ENCODE measurements around the gene CLEC4D. TPM values are rescaled to one million over a fixed set of nuclear protein-coding genes. Genes with fewer than 3 reads are reported as not detected.

CLEC4D gene
- polyA plus RNA-seq, 1 of the 3 experiments (the other 2 are of a cell fraction), result not detected

- no peak for TF ChIP-seq RAD21 (IDR thresholded peaks at IDR 0.05; ENCODE audit: low read length)
- no peak for DNase-seq
- no peaks in the 10 kb centered on the region for H3F3A ChIP-seq (replicated peaks; ENCODE audit: insufficient read depth)
- WGBS (ENCODE audit: low lambda C conversion rate), result under 1% methylated on average over 5 of the region's 5 CpGs
- H3K9me3 ChIP-seq, result no peaks in the 10 kb centered on the region
- no peaks in the 10 kb centered on the region for H3K36me3 ChIP-seq (replicated peaks in 1 of 2; ENCODE audit: control insufficient read depth in 1 of 2, insufficient read depth in 2 of 2, low read length in 1 of 2)
- ChIA-PET CTCF (interaction anchor here (1.5 kb wide), 1 partner anchor 52 kb away, joined by 4 read pairs; no protein-coding TSS in a partner anchor), POLR2A (no interaction called here)
- H3K27me3 ChIP-seq (ENCODE audit: insufficient read depth), result no peaks in the 10 kb centered on the region
- no peaks in the 10 kb centered on the region for H3K9me2 ChIP-seq
- no peaks in the 10 kb centered on the region for H3K79me2 ChIP-seq (ENCODE audit: insufficient read depth)
- H3K9ac ChIP-seq, result no peak overlapping the region
- no peak overlapping the region for H3K4me2 ChIP-seq
- no peaks in the 10 kb centered on the region for H3K4me1 ChIP-seq (ENCODE audit: control insufficient read depth in 1 of 2, insufficient read depth in 2 of 2, low read depth in 1 of 2, low read length in 1 of 2)
- no peak overlapping the region for H3K27ac ChIP-seq (ENCODE audit: low read depth in 2 of 2, low read length in 1 of 2)
- H3K4me3 ChIP-seq (ENCODE audit: low read depth in 2 of 2, low read length in 1 of 2), result no peak overlapping the region
- H4K20me1 ChIP-seq (ENCODE audit: insufficient read depth), result no peaks in the 10 kb centered on the region
- no peak overlapping the region for H2AFZ ChIP-seq (ENCODE audit: low read depth)
Observed at GRCh38 chr12:8491646-8492530, 21.4 kb upstream of the CLEC4D start.

GRCh38 chr12:8493084-8493483 is 20.2 kb upstream of the CLEC4D start:
- H3K27me3 ChIP-seq (ENCODE audit: insufficient read depth), result no peaks in the 10 kb centered on the region
- H3K9ac ChIP-seq, result no peak overlapping the region
- DNase-seq, result no peak
- no peaks in the 10 kb centered on the region for H3K9me2 ChIP-seq
- no peaks in the 10 kb centered on the region for H3F3A ChIP-seq (replicated peaks; ENCODE audit: insufficient read depth)
- no peak overlapping the region for H3K4me2 ChIP-seq
- H3K36me3 ChIP-seq (replicated peaks in 1 of 2; ENCODE audit: control insufficient read depth in 1 of 2, insufficient read depth in 2 of 2, low read length in 1 of 2), result no peaks in the 10 kb centered on the region
- 3% methylated on average over 1 of the region's 2 CpGs for WGBS (ENCODE audit: low lambda C conversion rate)
- no peaks in the 10 kb centered on the region for H3K4me1 ChIP-seq (ENCODE audit: control insufficient read depth in 1 of 2, insufficient read depth in 2 of 2, low read depth in 1 of 2, low read length in 1 of 2)
- ChIA-PET POLR2A (no interaction called here), CTCF (interaction anchor here (1.5 kb wide), 1 partner anchor 51 kb away, joined by 4 read pairs; no protein-coding TSS in a partner anchor)
- no peak overlapping the region for H2AFZ ChIP-seq (ENCODE audit: low read depth)
- H3K9me3 ChIP-seq, result no peaks in the 10 kb centered on the region
- H3K4me3 ChIP-seq (ENCODE audit: low read depth in 2 of 2, low read length in 1 of 2), result no peak overlapping the region
- H4K20me1 ChIP-seq (ENCODE audit: insufficient read depth), result no peaks in the 10 kb centered on the region
- H3K79me2 ChIP-seq (ENCODE audit: insufficient read depth), result no peaks in the 10 kb centered on the region
- no peak overlapping the region for H3K27ac ChIP-seq (ENCODE audit: low read depth in 2 of 2, low read length in 1 of 2)
- TF ChIP-seq TAF1 (IDR thresholded peaks at IDR 0.05; ENCODE audit: borderline replicate concordance, low read depth, low read length) (no peak), RAD21 (IDR thresholded peaks at IDR 0.05; ENCODE audit: low read length) (no peak), USF2 (IDR thresholded peaks at IDR 0.05; ENCODE audit: borderline replicate concordance, low read depth, low read length) (no peak), ZBTB33 (IDR thresholded peaks at IDR 0.05; ENCODE audit: borderline replicate concordance, low read depth) (no peak), EZH2phosphoT487 (IDR thresholded peaks at IDR 0.05; ENCODE audit: borderline replicate concordance, low read depth) (no peak), EP300 (IDR thresholded peaks at IDR 0.05; ENCODE audit: borderline replicate concordance in 1 of 2, low read depth in 1 of 2, low read length in 1 of 2) (no peak), RFX5 (IDR thresholded peaks at IDR 0.05; ENCODE audit: low read length) (no peak), YY1 (IDR thresholded peaks at IDR 0.05; ENCODE audit: low read depth) (no peak), SIN3A (IDR thresholded peaks at IDR 0.05; ENCODE audit: borderline replicate concordance, low read depth, low read length) (no peak), REST (IDR thresholded peaks at IDR 0.05; ENCODE audit: low read depth, low read length) (no peak), RXRA (IDR thresholded peaks at IDR 0.05; ENCODE audit: borderline replicate concordance, low read depth) (no peak), JUND (IDR thresholded peaks at IDR 0.05) (no peak), POLR2AphosphoS5 (IDR thresholded peaks at IDR 0.05; ENCODE audit: low read depth, low read length) (no peak), IRF3 (IDR thresholded peaks at IDR 0.05; ENCODE audit: low read depth, low read length) (no peak), NRF1 (IDR thresholded peaks at IDR 0.05; ENCODE audit: low read depth, low read length) (no peak), PBX3 (IDR thresholded peaks at IDR 0.05) (no peak), NFIC (IDR thresholded peaks at IDR 0.05; ENCODE audit: borderline replicate concordance) (no peak)

Data from SK-N-SH (cell line).